Ovary (tissue), 3 donors: ENCODE results near the gene GRAMD1B.

Experiments
- EP300 ChIP-seq: sonication (generic); formaldehyde crosslinking; IDR thresholded peaks from one replicate; pipeline ENCODE4 v1.6.1; 2017; ENCODE audit warnings: antibody characterized with exemption
- TF ChIP-seq, protein P1 (sequence below), 3 donors: fragments of 450-650 bp in 2 of 3; fragments of 200-600 bp in 1 of 3; IDR thresholded peaks; one replicate each; pipeline versions ENCODE4 v1.5.1 to v1.8.0; 2016 to 2022; ENCODE audit warnings: antibody characterized with exemption in 3 of 3, mild to moderate bottlenecking in 1 of 3
- donor health status: DM: no; HTN: no; CAD: no.

DNA sequence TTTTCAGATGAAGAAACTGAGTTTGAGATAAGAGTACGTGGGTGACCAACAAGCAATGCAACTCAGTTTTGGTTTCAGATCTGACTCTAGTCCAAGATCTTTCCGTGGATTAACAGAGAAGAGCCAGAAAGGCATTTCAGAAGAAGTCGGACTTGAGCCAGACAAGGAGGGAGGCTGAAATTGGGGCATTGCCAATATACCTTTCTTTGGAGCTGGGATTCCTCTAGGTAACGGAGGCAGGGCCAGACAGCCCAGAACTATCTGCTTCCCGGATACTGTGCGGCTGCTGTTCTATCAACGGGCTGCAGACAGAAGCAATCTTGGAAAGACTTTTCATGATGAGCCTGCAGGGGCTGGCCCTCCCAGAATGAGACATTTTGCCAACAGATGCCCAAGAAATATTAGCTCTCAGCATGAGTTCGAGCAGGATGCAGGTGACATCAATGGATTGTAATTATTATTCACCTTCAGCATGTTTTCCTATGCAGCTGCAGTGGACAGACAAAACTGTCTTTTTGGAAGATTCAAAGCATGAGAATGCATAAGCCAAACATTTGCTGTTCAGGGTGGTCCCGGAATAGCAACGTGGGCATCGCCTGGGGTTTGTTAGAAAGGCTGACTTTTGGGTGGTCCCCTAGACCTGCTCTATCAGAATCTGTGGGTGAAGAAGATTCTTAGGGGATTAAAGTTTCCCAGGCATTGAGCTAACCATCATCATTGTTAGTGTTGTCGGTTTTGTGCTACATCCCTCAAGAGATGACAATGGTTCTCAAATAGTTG lies 128.7 kb downstream of the GRAMD1B start:
- no peak for TF ChIP-seq EP300
- TF ChIP-seq, protein P1, sequence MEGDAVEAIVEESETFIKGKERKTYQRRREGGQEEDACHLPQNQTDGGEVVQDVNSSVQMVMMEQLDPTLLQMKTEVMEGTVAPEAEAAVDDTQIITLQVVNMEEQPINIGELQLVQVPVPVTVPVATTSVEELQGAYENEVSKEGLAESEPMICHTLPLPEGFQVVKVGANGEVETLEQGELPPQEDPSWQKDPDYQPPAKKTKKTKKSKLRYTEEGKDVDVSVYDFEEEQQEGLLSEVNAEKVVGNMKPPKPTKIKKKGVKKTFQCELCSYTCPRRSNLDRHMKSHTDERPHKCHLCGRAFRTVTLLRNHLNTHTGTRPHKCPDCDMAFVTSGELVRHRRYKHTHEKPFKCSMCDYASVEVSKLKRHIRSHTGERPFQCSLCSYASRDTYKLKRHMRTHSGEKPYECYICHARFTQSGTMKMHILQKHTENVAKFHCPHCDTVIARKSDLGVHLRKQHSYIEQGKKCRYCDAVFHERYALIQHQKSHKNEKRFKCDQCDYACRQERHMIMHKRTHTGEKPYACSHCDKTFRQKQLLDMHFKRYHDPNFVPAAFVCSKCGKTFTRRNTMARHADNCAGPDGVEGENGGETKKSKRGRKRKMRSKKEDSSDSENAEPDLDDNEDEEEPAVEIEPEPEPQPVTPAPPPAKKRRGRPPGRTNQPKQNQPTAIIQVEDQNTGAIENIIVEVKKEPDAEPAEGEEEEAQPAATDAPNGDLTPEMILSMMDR (IDR thresholded peaks at IDR 0.05): no peak
